Esophagus squamous epithelium (tissue), 4 donors: ENCODE results near the gene CACNA1H.
"Not testable (repeated sequence)": the region's sequence is repeated elsewhere in the genome, so short reads cannot be mapped to it uniquely, and the experiment has no call there.

Source experiments
- POLR2A ChIP-seq, 4 donors: fragments of 450-650 bp; IDR thresholded peaks; one replicate each; pipeline ENCODE4 v1.6.1; 2017; ENCODE audit warnings: antibody characterized with exemption in 4 of 4, mild to moderate bottlenecking in 4 of 4, moderate library complexity in 3 of 4
- TF ChIP-seq, protein P1 (sequence below), 6 experiments: fragments of 450-650 bp in 4 of 6; fragments of 200-600 bp in 2 of 6; sonication (generic) in 2 of 6; IDR thresholded peaks; one replicate each; pipeline ENCODE4 v1.5.1; 2016 to 2019; ENCODE audit warnings: antibody characterized with exemption in 6 of 6, mild to moderate bottlenecking in 4 of 6, moderate library complexity in 4 of 6

DNA sequence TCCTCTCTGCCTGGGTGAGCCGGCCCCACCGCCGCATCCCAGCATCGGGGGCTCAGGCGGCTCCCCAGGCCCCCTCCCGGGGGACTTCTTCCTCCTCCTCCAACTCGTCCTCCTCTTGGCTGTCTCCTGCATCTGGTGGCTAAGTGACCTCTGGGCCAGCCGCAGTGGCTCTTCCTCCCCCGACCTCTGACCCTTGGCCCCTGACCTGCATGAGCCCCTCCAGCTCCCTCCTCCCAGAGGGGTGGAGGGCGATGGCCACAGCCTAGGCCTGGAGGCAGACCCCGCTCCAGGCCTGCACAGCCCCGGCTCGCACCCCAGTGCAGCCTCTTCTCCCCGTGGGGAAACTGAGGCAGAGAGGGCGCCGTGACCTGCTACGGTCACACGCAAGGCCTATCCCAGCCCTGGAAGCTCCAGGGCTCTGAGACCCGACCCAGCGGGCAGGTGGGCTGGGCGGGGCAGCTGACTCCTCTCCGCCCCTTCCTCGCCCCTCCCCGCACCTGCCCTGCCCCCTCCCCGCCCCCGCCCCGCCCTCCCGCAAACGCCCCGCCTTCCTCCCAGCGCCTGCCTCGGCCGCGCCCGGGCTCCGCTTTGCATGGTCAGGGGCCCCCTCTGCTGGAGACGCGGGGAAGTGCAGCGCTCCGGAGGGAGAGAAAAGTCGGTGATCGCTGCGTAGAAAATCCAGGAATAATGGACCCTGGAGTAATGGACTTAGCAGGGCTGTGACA, 96.3 kb downstream of the CACNA1H start:
- TF ChIP-seq, protein P1, sequence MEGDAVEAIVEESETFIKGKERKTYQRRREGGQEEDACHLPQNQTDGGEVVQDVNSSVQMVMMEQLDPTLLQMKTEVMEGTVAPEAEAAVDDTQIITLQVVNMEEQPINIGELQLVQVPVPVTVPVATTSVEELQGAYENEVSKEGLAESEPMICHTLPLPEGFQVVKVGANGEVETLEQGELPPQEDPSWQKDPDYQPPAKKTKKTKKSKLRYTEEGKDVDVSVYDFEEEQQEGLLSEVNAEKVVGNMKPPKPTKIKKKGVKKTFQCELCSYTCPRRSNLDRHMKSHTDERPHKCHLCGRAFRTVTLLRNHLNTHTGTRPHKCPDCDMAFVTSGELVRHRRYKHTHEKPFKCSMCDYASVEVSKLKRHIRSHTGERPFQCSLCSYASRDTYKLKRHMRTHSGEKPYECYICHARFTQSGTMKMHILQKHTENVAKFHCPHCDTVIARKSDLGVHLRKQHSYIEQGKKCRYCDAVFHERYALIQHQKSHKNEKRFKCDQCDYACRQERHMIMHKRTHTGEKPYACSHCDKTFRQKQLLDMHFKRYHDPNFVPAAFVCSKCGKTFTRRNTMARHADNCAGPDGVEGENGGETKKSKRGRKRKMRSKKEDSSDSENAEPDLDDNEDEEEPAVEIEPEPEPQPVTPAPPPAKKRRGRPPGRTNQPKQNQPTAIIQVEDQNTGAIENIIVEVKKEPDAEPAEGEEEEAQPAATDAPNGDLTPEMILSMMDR (IDR thresholded peaks at IDR 0.05): not testable (repeated sequence)
- not testable (repeated sequence) for TF ChIP-seq POLR2A (IDR thresholded peaks at IDR 0.05)
